ENCODE results near the gene OASL.

DNA sequence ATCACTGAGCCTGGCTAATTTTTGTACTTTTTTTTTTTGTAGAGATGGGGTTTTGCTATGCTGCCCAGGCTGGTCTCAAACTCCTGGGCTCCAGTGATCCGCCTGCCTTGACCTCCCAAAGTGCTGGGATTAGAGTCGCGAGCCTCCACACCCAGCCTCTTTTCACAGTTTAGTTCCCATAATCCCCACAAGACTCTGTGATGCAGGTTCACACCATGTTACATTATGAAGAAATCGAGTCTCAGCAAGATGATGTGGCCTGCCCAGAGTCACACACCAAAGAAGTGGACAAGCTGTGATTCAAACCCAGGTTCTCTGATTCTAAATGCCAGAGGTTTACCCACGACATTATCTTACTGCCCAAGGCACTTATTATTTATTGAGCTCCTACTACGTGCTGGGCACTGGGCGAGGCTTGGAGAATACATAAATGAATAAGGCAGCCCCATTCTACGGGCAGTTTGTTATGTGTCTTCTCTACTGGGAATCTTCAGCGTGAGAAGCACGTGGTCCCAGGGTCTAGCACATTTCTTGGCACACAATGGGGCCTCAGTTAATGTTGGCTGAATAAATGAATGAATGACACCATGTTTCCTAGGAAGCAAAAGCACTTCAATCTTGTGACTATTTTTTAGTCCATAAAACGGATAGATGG lies 23.5 kb upstream of the OASL start:
- TF ChIP-seq, protein P1, sequence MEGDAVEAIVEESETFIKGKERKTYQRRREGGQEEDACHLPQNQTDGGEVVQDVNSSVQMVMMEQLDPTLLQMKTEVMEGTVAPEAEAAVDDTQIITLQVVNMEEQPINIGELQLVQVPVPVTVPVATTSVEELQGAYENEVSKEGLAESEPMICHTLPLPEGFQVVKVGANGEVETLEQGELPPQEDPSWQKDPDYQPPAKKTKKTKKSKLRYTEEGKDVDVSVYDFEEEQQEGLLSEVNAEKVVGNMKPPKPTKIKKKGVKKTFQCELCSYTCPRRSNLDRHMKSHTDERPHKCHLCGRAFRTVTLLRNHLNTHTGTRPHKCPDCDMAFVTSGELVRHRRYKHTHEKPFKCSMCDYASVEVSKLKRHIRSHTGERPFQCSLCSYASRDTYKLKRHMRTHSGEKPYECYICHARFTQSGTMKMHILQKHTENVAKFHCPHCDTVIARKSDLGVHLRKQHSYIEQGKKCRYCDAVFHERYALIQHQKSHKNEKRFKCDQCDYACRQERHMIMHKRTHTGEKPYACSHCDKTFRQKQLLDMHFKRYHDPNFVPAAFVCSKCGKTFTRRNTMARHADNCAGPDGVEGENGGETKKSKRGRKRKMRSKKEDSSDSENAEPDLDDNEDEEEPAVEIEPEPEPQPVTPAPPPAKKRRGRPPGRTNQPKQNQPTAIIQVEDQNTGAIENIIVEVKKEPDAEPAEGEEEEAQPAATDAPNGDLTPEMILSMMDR (IDR thresholded peaks at IDR 0.05), result no peak
- TF ChIP-seq ZFX (IDR thresholded peaks at IDR 0.05; ENCODE audit: borderline replicate concordance), result no peak

All from 22Rv1 (cell line).